ENCODE data around the gene NBAS. TPM values are rescaled to one million over a fixed set of nuclear protein-coding genes. Genes with fewer than 3 reads are reported as not detected.

Gene NBAS
- total RNA-seq, 1 experiment from 2014 or later, result 32.5 TPM

DNA sequence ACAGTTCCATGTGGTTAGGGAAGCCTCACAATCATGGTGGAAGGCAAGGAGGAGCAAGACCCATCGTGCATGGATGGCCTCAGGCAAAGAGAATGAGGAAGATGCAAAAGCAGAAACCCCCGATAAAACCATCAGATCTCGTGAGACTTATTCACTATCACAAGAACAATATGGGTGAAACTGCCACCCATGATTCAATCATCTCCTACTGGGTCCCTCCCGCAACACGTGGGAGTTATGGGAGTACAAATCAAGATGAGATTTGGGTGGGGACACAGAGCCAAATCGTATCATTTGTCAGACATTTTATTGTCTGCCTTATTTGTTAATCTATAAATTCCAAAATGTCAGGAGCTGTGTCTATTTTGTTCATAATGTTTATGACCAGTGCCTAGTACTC is 17.6 kb downstream of the NBAS start:
- no peaks in the 10 kb centered on the region for H3K27me3 Mint-ChIP-seq (ENCODE audit: low read depth)
- H3K4me1 Mint-ChIP-seq, result no peaks in the 10 kb centered on the region; a peak in 1 of 4 replicates
- TF ChIP-seq, protein P1, sequence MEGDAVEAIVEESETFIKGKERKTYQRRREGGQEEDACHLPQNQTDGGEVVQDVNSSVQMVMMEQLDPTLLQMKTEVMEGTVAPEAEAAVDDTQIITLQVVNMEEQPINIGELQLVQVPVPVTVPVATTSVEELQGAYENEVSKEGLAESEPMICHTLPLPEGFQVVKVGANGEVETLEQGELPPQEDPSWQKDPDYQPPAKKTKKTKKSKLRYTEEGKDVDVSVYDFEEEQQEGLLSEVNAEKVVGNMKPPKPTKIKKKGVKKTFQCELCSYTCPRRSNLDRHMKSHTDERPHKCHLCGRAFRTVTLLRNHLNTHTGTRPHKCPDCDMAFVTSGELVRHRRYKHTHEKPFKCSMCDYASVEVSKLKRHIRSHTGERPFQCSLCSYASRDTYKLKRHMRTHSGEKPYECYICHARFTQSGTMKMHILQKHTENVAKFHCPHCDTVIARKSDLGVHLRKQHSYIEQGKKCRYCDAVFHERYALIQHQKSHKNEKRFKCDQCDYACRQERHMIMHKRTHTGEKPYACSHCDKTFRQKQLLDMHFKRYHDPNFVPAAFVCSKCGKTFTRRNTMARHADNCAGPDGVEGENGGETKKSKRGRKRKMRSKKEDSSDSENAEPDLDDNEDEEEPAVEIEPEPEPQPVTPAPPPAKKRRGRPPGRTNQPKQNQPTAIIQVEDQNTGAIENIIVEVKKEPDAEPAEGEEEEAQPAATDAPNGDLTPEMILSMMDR (conservative IDR thresholded peaks at IDR 0.05), result no peak
- DNase-seq, result no peak
- Histone ChIP-seq H3K14ac (ENCODE audit: insufficient read depth, low read length) (no peak overlapping the region), H2BK12ac (ENCODE audit: insufficient read length, low read depth, low read length) (no peak overlapping the region), H3K4me1 (ENCODE audit: insufficient read depth, low read length) (no peaks in the 10 kb centered on the region), H2AFZ (ENCODE audit: low read length) (no peak overlapping the region), H3K23ac (ENCODE audit: insufficient read length, low read depth, low read length) (no peak overlapping the region), H3K27me3 (ENCODE audit: insufficient read depth, low read length) (no peaks in the 10 kb centered on the region), H3K4ac (ENCODE audit: low read depth, low read length) (no peak overlapping the region), H3K27ac (ENCODE audit: insufficient read length, low read depth, low read length) (no peak overlapping the region), H3K23me2 (ENCODE audit: insufficient read length, low read depth, low read length, poor library complexity, severe bottlenecking) (no peaks in the 10 kb centered on the region), H4K20me1 (ENCODE audit: control insufficient read depth, insufficient read depth, insufficient read length) (no peaks in the 10 kb centered on the region), H3K4me2 (ENCODE audit: insufficient read depth, insufficient read length, low read length) (no peak overlapping the region), H3K9me3 (ENCODE audit: control insufficient read depth, low read depth, low read length) (no peaks in the 10 kb centered on the region), H4K8ac (replicated peaks; ENCODE audit: insufficient read length, low read depth, low read length) (no peak overlapping the region), H3K79me1 (ENCODE audit: insufficient read depth, low read depth, low read length, poor library complexity, severe bottlenecking) (no peaks in the 10 kb centered on the region), H3K9ac (ENCODE audit: extremely low read depth, insufficient read length, low read length) (no peak overlapping the region), H3K56ac (ENCODE audit: insufficient read length, low read depth, low read length) (no peak overlapping the region), H3K79me2 (ENCODE audit: insufficient read depth, low read length) (no peaks in the 10 kb centered on the region), H2AK5ac (ENCODE audit: insufficient read length, low read length) (no peak overlapping the region), H2BK20ac (ENCODE audit: low read depth, low read length, poor library complexity, severe bottlenecking) (no peak overlapping the region), H3T11ph (ENCODE audit: low read length) (no peak overlapping the region), H4K91ac (ENCODE audit: insufficient read length, low read depth, low read length) (no peak overlapping the region), H2BK5ac (ENCODE audit: insufficient read length, low read length) (no peak overlapping the region), H3K18ac (ENCODE audit: insufficient read length, low read depth, low read length) (no peak overlapping the region), H4K5ac (ENCODE audit: insufficient read length, low read depth, low read length) (no peak overlapping the region), H2BK15ac (ENCODE audit: low read depth, low read length) (no peak overlapping the region), H2BK120ac (ENCODE audit: low read depth, low read length, poor library complexity, severe bottlenecking) (no peak overlapping the region)
- no peak overlapping the region; a peak in 1 of 7 replicates for H3K27ac Mint-ChIP-seq
- WGBS (ENCODE audit: extremely low coverage, insufficient read length, low lambda C conversion rate), result no CpG with 5 or more reads among the region's 6 CpGs
- peaks cover 6 to 14% (median 9%) of the 10 kb centered on the region in 3 experiments; a peak in 6 of 7 replicates for H3K36me3 Mint-ChIP-seq (ENCODE audit: insufficient read depth in 1 of 3, low read depth in 3 of 3)
- no peak overlapping the region for H3K4me3 Mint-ChIP-seq
- peaks cover 0 to 3% of the 10 kb centered on the region in 2 experiments; a peak in 3 of 5 replicates for H3K9me3 Mint-ChIP-seq
